GM21576 (cell line): ENCODE measurements around the gene RECQL5.

Experiments
- ATAC-seq: cut with Tn5 transposase; IDR thresholded peaks from one replicate; pipeline ENCODE4 v1.9.1; 2021; ENCODE audit warnings: mild to moderate bottlenecking, moderate library complexity; ENCODE audit not compliant: unreplicated experiment

RECQL5 gene

GRCh38 chr17:75634754-75635609, 32.0 kb downstream of the RECQL5 start:
- no peak for ATAC-seq

- no peak for ATAC-seq
Measured at GRCh38 chr17:75634376-75634740, 32.6 kb downstream of the RECQL5 start.

- ATAC-seq, result no peak
Measured at GRCh38 chr17:75633486-75634375, 33.2 kb downstream of the RECQL5 start.

DNA sequence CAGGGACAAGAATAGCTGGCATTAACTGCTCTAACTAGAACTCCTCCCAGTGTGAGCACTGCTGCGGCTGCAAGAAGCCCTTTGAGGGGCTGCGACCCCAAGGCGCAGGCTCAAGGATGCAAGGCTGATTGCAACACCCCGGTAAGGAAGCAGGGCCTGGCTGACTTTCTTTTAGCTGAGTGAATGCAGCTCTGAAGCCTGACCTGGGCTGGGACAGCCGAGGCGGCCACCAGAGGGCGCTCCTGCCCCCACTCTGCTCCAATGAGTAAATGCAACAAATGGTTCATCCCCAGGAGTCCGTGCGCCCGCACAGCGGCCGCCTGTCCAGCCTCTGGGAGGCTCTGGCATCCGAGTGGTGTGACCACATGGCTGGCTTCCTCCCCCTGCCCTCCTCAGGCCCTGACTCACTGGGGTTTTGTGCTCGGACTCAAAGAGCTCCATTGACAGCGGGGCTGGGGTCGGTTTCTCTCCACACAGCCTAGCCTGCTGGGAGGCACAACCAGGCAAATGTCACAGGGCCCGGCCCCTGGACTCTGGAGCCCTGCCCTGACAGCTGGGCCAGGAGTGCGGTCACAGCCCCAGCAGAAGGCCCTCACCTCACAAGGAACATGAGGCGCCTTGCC, 34.0 kb downstream of the RECQL5 start, which contains the start of gene SMIM5:
TSS of gene SMIM5 (plus strand) at position 572 of the 623 bp plus-strand sequence. CDS start 6,768 bp downstream, outside the sequence.
- no peak for ATAC-seq

- ATAC-seq, result no peak
Measured at GRCh38 chr17:75632428-75632827, 34.5 kb downstream of the RECQL5 start.

- no peak for ATAC-seq
Measured at GRCh38 chr17:75631353-75631752, 35.6 kb downstream of the RECQL5 start.

DNA sequence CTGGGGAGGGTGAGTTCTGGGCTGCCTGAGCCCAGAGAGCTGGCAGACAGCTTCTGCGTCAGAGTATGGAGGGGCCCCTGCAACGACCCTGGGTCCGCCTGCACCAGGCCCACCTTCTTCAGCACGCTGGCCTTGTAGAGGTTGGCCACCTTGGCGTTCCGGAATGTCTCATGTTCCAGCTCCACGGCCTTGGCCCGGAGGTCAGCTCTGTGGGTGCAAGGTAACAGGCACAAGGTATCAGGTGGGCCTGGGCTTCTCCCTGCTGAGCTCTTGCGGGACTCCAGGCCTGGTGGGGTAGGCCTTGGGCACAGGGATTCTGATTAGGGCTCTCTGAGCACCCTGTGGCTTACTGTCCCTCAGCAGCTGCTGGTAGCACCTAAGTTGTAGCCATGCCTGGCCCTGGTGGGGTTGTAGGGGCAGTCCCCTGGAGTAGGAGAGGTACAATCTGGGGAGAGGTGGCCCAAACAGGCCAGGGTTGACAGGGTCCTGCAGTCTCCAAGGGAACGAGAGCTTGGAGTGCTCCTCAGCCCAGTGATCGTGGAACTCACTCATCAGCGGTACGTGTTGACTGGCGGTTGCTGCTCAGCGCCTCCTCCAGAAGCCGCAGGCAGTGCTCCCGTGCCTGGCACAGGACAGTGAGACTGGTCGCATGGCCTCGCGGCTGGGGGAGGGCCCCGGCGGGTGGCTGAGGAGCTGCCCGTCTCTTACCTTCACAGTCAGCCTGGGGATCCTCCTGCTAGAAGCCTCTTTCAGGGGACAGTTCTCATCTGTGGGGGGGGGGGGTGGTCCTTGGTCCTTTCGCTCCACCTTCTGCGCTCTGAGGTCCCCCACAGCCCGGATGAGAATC, 36.7 kb downstream of the RECQL5 start:
- ATAC-seq, result no peak

DNA sequence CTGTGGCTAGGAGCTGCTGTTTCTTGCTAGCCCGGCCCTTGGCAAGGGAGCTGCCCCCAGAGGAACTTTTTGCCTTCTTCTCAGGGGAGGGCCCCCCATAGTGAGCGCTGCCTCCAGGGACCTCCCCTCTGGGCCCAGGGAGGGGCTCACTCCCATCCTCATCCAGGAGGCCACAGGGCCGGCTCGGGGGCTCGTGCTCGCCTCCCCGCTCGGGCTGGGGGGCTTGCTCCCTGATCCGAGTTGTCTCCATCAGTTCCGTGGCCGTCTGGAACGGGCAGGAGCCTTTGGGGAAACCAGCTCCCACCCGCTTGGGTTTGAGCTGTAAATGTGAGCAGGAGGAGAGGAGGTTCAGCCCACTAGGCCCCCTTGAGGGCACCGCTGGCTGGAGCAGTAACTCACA, 37.8 kb downstream of the RECQL5 start:
- no peak for ATAC-seq

- no peak for ATAC-seq
Measured at GRCh38 chr17:75628425-75628824, 38.5 kb downstream of the RECQL5 start.

DNA sequence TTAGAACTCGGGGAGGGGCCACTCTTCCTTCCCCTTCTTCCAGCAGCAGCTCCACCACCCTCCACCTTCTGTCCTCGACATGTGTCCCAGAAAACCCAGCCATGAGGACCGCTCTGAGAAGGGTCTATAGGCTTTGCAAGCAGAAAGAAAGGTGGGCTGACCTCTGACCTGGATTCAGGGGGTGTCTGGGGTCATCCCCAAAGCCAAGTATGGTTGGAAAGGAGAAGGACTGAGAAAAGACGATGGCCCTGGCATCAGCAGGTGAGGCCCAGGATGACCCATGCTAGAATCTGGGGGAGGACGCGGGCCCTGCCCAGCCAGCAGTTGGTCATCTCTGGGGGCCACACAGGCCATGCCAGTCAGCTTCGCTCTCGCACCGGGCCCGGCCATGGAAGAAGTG, 39.9 kb downstream of the RECQL5 start:
- no peak for ATAC-seq

DNA sequence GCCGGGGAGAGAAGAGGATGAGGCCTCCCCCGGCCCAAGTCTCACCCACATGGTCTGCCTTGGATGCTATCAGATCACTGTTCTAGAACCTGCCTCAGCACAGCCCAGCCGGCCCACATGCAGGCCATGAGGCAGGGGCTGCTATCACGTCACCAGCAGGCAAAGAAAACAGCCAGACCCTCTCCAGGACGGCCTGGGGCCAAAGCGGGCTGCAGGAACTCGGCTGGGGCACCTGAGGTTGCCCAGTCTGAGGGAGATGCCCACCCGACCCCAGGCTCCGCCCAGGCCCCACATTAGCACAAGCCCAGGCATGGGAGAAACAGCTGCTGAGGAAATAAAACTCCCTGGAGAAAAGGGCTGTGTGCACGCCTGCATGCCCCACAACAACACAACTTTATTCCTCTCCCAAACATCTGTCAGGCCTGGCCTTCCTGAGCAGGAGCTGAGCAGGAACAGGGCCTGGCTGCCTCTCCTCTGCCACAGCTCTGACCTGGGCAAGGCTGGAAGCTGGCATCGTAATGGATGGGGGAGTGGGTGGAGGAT, 40.4 kb downstream of the RECQL5 start:
- ATAC-seq, result no peak

- no peak for ATAC-seq
Measured at GRCh38 chr17:75625813-75626486, 41.0 kb downstream of the RECQL5 start.

DNA sequence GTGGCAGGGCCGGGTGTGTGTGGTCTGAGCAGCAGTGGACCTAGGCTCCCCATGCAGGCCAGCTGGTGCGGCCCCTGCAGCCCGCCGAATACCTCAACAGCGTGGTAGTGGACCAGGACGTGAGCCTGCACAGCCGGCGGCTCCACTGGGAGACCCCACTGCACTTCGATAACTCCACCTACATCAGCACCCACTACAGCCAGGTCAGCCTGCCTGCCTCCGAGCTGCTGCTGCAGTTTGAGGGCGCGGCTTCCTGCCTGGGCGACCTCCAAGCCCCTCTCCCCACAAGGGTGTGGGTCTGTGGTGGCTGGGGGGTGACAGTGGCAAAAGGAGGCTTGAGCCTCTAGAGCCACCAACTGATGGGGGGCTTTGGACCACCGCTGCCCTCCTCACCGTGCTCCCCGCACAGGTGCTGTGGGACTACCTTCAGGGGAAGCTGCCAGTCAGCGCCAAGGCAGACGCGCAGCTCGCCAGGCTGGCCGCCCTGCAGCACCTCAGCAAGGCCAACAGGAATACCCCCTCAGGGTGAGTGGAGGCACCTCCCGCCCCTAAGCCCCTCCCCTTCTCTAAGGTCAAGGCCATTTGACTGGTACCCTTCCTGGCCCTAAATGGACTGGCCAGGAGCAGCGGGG, 42.1 kb downstream of the RECQL5 start:
- no peak for ATAC-seq

- no peak for ATAC-seq
Measured at GRCh38 chr17:75624021-75624420, 42.9 kb downstream of the RECQL5 start.

DNA sequence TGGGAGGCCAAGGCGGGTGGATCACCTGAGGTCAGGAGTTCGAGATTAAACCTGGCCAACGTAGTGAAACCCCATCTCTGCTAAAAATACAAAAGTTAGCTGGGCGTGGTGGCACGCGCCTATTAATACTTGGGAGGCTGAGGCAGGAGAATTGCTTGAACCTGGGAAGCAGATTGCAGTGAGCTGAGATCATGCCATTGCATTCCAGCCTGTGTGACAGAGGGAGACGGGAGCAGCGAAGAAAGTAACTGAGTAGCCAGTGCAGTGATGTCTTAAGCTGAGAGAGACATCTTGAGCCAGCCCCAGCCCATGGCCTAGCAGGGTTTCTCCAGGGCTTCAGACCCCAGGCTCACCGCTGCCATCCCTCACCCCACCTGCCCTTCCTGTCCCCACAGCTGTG, 43.6 kb downstream of the RECQL5 start:
- ATAC-seq, result no peak

DNA sequence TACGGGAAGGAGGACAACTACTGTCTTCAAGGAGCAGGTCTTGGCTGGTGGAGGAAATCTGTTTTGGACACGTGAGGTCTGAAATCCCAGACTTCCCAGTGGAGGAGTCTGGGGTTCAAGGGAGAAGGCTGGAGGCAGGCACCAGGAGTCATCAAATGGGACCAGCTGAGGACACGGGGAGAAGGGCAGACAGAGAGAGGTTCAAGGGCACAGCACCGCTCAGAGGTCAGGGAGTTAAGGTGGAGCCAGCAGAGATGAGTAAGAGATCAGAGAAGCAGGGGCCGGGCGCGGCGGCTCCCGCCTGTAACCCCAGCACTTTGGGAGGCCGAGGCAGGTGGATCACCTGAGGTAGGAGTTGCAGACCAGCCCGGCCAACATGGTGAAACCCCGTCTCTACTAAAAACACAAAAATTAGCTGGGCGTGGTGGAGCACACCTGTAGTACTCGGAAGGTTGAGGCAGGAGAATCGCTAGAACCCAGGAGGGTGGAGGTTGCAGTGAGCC, 44.1 kb downstream of the RECQL5 start:
- no peak for ATAC-seq

DNA sequence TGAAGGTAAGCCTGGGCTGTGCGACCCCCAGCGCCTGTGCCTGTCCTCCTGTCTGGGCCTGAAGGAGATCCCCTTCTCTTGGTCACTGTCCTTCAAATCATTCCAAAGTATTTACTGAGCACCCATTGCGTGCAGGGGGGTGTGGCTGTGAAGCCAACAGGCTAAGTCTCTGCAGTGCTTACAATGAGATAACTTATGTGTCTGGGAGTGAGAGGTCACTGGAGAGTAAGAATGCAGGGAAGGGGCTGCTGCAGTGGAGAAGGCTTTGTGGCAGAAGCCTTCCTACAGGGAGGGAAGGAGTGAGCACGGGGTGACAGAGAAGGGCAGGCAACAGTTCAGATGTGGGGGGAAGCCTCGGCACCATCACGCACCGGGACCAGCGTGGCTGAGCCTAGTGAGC, 44.9 kb downstream of the RECQL5 start:
- no peak for ATAC-seq

DNA sequence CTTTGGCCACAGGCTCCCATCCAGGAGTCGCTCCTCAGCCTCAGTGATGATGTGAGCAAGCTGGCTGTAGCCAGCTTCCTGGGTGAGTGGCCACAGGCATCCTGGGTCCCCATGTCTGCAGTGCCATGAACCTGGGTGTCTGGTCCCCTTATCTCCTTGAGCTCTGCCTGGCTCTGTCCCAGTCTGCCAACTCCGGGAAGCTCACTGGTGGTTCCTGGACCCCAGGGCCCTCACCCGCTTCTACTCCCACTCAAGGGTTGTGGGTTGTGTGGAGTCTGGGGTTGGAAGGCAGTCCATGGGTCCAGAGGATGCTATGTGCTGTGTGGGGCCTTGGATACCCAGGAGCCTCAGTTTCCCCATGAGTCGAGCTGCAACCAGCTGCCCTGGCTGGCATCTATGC, 45.5 kb downstream of the RECQL5 start:
- ATAC-seq, result no peak
